GM23338 (cell line): ENCODE data around the gene CYP4F22. TPM values are rescaled to one million over a fixed set of nuclear protein-coding genes. Genes with fewer than 3 reads are reported as not detected.

Experiments
- ATAC-seq: fragments of 200-7000 bp; cut with Tn5 transposase; 3 replicates; pipeline ENCODE4 v1.9.1; 2020
- DNase-seq: peaks from one replicate; pipeline ENCODE4 v3.0.0-alpha.2; 2015; ENCODE audit warnings: low spot score
- H2AFZ ChIP-seq: fragments of 200-600 bp; sonication (generic); 2 replicates; pipeline ENCODE4 v1.8.0; 2016; ENCODE audit warnings: antibody characterized with exemption, mild to moderate bottlenecking, moderate library complexity
- H3F3A ChIP-seq: fragments of 200-600 bp; sonication (generic); replicated peaks from 2 replicates; pipeline ENCODE4 v1.8.0; 2017; ENCODE audit warnings: antibody characterized with exemption, mixed run types, low read depth
- H3K27ac ChIP-seq: fragments of 200-600 bp; sonication (generic); 2 replicates; pipeline ENCODE4 v1.6.1; 2016; ENCODE audit warnings: low read depth
- H3K27me3 ChIP-seq: fragments of 200-600 bp; sonication (generic); 2 replicates; pipeline ENCODE4 v1.8.0; 2016; ENCODE audit warnings: mild to moderate bottlenecking, mixed run types, moderate library complexity; ENCODE audit not compliant: insufficient read depth
- H3K36me3 ChIP-seq: fragments of 200-600 bp; sonication (generic); 2 replicates; pipeline ENCODE4 v1.8.0; 2016; ENCODE audit warnings: mild to moderate bottlenecking; ENCODE audit not compliant: insufficient read depth
- H3K4me1 ChIP-seq: fragments of 200-600 bp; sonication (generic); 2 replicates; pipeline ENCODE4 v1.8.0; 2016; ENCODE audit warnings: mild to moderate bottlenecking, moderate library complexity; ENCODE audit not compliant: insufficient read depth
- H3K4me2 ChIP-seq: fragments of 200-600 bp; sonication (generic); 2 replicates; pipeline ENCODE4 v1.7.1; 2017; ENCODE audit warnings: mixed run types
- H3K4me3 ChIP-seq: fragments of 200-600 bp; sonication (generic); 2 replicates; pipeline ENCODE4 v1.6.1; 2016; ENCODE audit warnings: mixed run types
- H3K79me2 ChIP-seq: fragments of 200-600 bp; sonication (generic); replicated peaks from 2 replicates; pipeline ENCODE4 v1.8.0; 2017; ENCODE audit warnings: mild to moderate bottlenecking; ENCODE audit not compliant: insufficient read depth
- H3K9me2 ChIP-seq: fragments of 200-600 bp; sonication (generic); 2 replicates; pipeline ENCODE4 v1.8.0; 2017; ENCODE audit not compliant: insufficient read depth
- H4K20me1 ChIP-seq: fragments of 200-600 bp; sonication (generic); replicated peaks from 2 replicates; pipeline ENCODE4 v1.8.0; 2017; ENCODE audit warnings: mild to moderate bottlenecking; ENCODE audit not compliant: insufficient read depth
- H3K27ac Mint-ChIP-seq: 2 replicates; pipeline ENCODE4 v1.8.0; 2020; ENCODE audit warnings: inconsistent platforms, mild to moderate bottlenecking, moderate library complexity, mixed read lengths
- H3K27me3 Mint-ChIP-seq: 3 replicates; pipeline ENCODE4 v1.8.0; 2022; ENCODE audit warnings: low read depth, mild to moderate bottlenecking, moderate library complexity, mixed read lengths, inconsistent platforms; ENCODE audit not compliant: insufficient read depth, poor library complexity
- H3K36me3 Mint-ChIP-seq: 3 replicates; pipeline ENCODE4 v1.8.0; 2021; ENCODE audit warnings: low read depth, mild to moderate bottlenecking, inconsistent platforms, moderate library complexity, mixed read lengths
- H3K4me1 Mint-ChIP-seq: 3 replicates; pipeline ENCODE4 v1.8.0; 2020; ENCODE audit warnings: mild to moderate bottlenecking, inconsistent platforms, mixed read lengths
- H3K4me3 Mint-ChIP-seq: 3 replicates; pipeline ENCODE4 v1.8.0; 2021; ENCODE audit warnings: moderate library complexity, mild to moderate bottlenecking, inconsistent platforms, mixed read lengths
- H3K9me3 Mint-ChIP-seq: 3 replicates; pipeline ENCODE4 v1.8.0; 2020; ENCODE audit warnings: moderate library complexity, mild to moderate bottlenecking, inconsistent platforms, mixed read lengths
- EZH2 ChIP-seq: fragments of 200-600 bp; sonication (generic); IDR thresholded peaks from one replicate; pipeline ENCODE4 v1.8.0; 2017; ENCODE audit warnings: antibody characterized with exemption, mild to moderate bottlenecking, low read depth; ENCODE audit not compliant: unreplicated experiment
- NANOG ChIP-seq: IDR thresholded peaks from 2 replicates; pipeline ENCODE4 v1.6.1; 2016; ENCODE audit warnings: antibody characterized with exemption, borderline replicate concordance
- POLR2AphosphoS5 ChIP-seq: IDR thresholded peaks from 2 replicates; pipeline ENCODE4 v1.6.1; 2016; ENCODE audit warnings: antibody characterized with exemption, low read depth
- STAT1 ChIP-seq: IDR thresholded peaks from one replicate; pipeline ENCODE4 v1.6.1; 2016; ENCODE audit warnings: antibody characterized with exemption; ENCODE audit not compliant: unreplicated experiment
- ZNF114 ChIP-seq: fragments of 250-450 bp; sonication (Bioruptor Pico); IDR thresholded peaks from 2 replicates; pipeline ENCODE4 v1.5.0; 2020; ENCODE audit warnings: mild to moderate bottlenecking, moderate library complexity
- ZNF331 ChIP-seq: fragments of 250-450 bp; sonication (Bioruptor Pico); IDR thresholded peaks from 2 replicates; pipeline ENCODE4 v1.5.0; 2020; ENCODE audit warnings: low read depth, mild to moderate bottlenecking, moderate library complexity
- ZNF462 ChIP-seq: fragments of 250-450 bp; sonication (Bioruptor Pico); IDR thresholded peaks from 2 replicates; pipeline ENCODE4 v1.5.0; 2020; ENCODE audit warnings: mild to moderate bottlenecking, moderate library complexity
- polyA plus RNA-seq: library from polyadenylated mRNA; unstranded; fragments of >200 nt; fragmentation: Nextera tagmentation; extraction: Ambion mirVana; gene quantifications from 2 replicates; pipeline ENCODE4 v1.2.1, GENCODE V29; 2016
- total RNA-seq: library from RNA; depleted of rRNA; stranded (reverse); fragments of >200 nt; shearing (Covaris generic); gene quantifications from 2 replicates; pipeline ENCODE4 v1.2.3, GENCODE V29; 2014
- TF ChIP-seq, protein P1 (sequence below): IDR thresholded peaks from one replicate; pipeline ENCODE4 v1.6.1; 2018; ENCODE audit warnings: antibody characterized with exemption; ENCODE audit not compliant: unreplicated experiment

The CYP4F22 gene
- total and polyA plus RNA-seq, 2 experiments from 2014 or later: 0.24 to 1.5 TPM

DNA sequence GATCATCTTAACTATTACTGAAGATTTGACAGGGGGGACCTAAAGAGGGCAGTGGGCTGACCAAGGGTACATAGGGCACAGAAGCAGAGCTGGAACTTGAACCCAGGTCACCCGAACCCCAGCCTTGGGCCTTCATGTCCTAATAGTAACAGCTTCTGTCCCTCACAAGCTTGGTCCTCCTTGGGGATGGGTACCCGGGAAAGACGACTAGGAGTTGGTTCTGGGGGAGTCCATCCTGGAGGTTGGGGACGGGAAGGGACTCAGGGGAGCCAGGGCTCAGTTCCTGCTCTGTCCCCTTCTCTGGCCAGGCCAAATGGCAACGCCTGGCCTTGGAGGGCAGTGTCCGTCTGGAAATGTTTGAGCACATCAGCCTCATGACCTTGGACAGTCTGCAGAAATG lies 67.1 kb downstream of the CYP4F22 start:
- Histone ChIP-seq H3K27ac (no peak overlapping the region), H3K4me3 (no peak overlapping the region), H3K4me2 (no peak overlapping the region), H3K36me3 (no peaks in the 10 kb centered on the region), H3F3A (no peaks in the 10 kb centered on the region), H2AFZ (no peak overlapping the region), H3K79me2 (no peaks in the 10 kb centered on the region), H3K27me3 (no peaks in the 10 kb centered on the region), H3K4me1 (no peaks in the 10 kb centered on the region), H4K20me1 (no peaks in the 10 kb centered on the region), H3K9me2 (no peaks in the 10 kb centered on the region)
- peaks cover 41% of the 10 kb centered on the region for H3K36me3 Mint-ChIP-seq
- DNase-seq (no peak), ATAC-seq (no peak)
- no peak for TF ChIP-seq EZH2
- TF ChIP-seq ZNF114 (CRISPR knock-in tag): no peak
- TF ChIP-seq, protein P1, sequence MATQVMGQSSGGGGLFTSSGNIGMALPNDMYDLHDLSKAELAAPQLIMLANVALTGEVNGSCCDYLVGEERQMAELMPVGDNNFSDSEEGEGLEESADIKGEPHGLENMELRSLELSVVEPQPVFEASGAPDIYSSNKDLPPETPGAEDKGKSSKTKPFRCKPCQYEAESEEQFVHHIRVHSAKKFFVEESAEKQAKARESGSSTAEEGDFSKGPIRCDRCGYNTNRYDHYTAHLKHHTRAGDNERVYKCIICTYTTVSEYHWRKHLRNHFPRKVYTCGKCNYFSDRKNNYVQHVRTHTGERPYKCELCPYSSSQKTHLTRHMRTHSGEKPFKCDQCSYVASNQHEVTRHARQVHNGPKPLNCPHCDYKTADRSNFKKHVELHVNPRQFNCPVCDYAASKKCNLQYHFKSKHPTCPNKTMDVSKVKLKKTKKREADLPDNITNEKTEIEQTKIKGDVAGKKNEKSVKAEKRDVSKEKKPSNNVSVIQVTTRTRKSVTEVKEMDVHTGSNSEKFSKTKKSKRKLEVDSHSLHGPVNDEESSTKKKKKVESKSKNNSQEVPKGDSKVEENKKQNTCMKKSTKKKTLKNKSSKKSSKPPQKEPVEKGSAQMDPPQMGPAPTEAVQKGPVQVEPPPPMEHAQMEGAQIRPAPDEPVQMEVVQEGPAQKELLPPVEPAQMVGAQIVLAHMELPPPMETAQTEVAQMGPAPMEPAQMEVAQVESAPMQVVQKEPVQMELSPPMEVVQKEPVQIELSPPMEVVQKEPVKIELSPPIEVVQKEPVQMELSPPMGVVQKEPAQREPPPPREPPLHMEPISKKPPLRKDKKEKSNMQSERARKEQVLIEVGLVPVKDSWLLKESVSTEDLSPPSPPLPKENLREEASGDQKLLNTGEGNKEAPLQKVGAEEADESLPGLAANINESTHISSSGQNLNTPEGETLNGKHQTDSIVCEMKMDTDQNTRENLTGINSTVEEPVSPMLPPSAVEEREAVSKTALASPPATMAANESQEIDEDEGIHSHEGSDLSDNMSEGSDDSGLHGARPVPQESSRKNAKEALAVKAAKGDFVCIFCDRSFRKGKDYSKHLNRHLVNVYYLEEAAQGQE: no peak
- no peak for TF ChIP-seq STAT1
- H3K27ac Mint-ChIP-seq: no peak overlapping the region
- no peak overlapping the region for H3K4me3 Mint-ChIP-seq
- peaks cover 93% of the 10 kb centered on the region for H3K9me3 Mint-ChIP-seq
- peaks cover 11% of the 10 kb centered on the region for H3K27me3 Mint-ChIP-seq
- H3K4me1 Mint-ChIP-seq: no peaks in the 10 kb centered on the region

DNA sequence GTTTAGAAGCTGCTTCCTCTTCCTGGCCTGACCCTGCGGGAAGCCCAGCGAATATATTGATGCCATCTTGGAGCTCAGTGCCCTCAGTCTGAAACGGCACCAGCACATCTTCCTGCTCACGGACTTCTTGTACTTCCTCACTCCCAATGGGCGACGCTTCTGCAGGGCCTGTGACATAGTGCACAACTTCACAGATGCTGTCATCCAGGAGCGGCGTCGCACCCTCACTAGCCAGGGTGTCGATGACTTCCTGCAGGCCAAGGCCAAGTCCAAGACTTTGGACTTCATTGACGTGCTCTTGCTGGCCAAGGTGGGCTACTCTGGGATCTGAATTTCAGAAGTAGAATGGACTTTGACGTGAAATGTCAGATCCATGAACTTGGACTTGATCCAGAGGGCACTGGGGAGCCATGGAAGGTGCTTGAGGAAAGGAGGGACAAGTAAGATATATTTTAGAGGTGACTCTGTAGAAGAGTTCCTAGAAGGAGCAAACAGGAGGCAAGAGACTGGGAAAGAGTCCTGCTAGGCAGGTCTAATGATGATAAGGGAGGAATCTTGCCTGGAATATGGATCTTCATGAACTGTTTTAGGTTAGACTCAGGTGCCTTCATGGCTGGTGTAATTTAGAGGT lies 68.3 kb downstream of the CYP4F22 start:
- Histone ChIP-seq H3K36me3 (no peaks in the 10 kb centered on the region), H3K4me1 (no peaks in the 10 kb centered on the region), H3K4me2 (no peak overlapping the region), H3K27ac (no peak overlapping the region), H3K79me2 (no peaks in the 10 kb centered on the region), H3F3A (no peaks in the 10 kb centered on the region), H3K9me2 (no peaks in the 10 kb centered on the region), H4K20me1 (no peaks in the 10 kb centered on the region), H3K27me3 (no peaks in the 10 kb centered on the region), H2AFZ (no peak overlapping the region), H3K4me3 (no peak overlapping the region)
- Mint-ChIP-seq H3K27me3 (peaks cover 9% of the 10 kb centered on the region), H3K4me1 (no peaks in the 10 kb centered on the region), H3K9me3 (peaks cover 91% of the 10 kb centered on the region), H3K27ac (no peak overlapping the region), H3K36me3 (peaks cover 37% of the 10 kb centered on the region), H3K4me3 (no peak overlapping the region)
- no peak for DNase-seq
- TF ChIP-seq POLR2AphosphoS5: no peak
- TF ChIP-seq, protein P1: no peak
- TF ChIP-seq ZNF331 (CRISPR knock-in tag): no peak
- no peak for TF ChIP-seq ZNF114 (CRISPR knock-in tag)
- no peak for TF ChIP-seq STAT1
- TF ChIP-seq ZNF462 (CRISPR knock-in tag): no peak
- no peak for TF ChIP-seq NANOG
- ATAC-seq: no peak
